NCI-H2196 treated with DMSO at 0.1 percent for 48 hours (cell line): ENCODE results near the gene METTL21A.

ENCODE experiments used
- DNase-seq: peaks from one replicate; lab custom pipeline; 2025; ENCODE audit not compliant: unreplicated experiment; lab: John Stamatoyannopoulos, UW

METTL21A gene

GRCh38 chr2:207624185-207625013, 795 bp downstream of the METTL21A start:
- DNase-seq, result no peak

GRCh38 chr2:207621501-207622039, 3.6 kb downstream of the METTL21A start:
- no peak for DNase-seq

GRCh38 chr2:207619764-207620203, 5.4 kb downstream of the METTL21A start:
- DNase-seq, result no peak

GRCh38 chr2:207617011-207617671, 8.1 kb downstream of the METTL21A start:
- no peak for DNase-seq

- no peak for DNase-seq
Measured at GRCh38 chr2:207616185-207616584, 9.0 kb downstream of the METTL21A start.

GRCh38 chr2:207614824-207615223, 10.4 kb downstream of the METTL21A start:
- no peak for DNase-seq

GRCh38 chr2:207612714-207613113, 12.5 kb downstream of the METTL21A start:
- DNase-seq, result no peak

- no peak for DNase-seq
Measured at GRCh38 chr2:207606829-207607228, 18.4 kb downstream of the METTL21A start.

GRCh38 chr2:207606399-207606798, 18.8 kb downstream of the METTL21A start:
- DNase-seq, result no peak

GRCh38 chr2:207603486-207603885, 21.7 kb downstream of the METTL21A start:
- no peak for DNase-seq

GRCh38 chr2:207601774-207602173, 23.4 kb downstream of the METTL21A start:
- DNase-seq, result no peak

GRCh38 chr2:207600231-207600630, 25.0 kb downstream of the METTL21A start:
- no peak for DNase-seq

- no peak for DNase-seq
Measured at GRCh38 chr2:207599636-207600035, 25.6 kb downstream of the METTL21A start.

GRCh38 chr2:207594731-207595130, 30.5 kb downstream of the METTL21A start:
- no peak for DNase-seq

- no peak for DNase-seq
Measured at GRCh38 chr2:207594264-207594663, 30.9 kb downstream of the METTL21A start.

GRCh38 chr2:207593277-207593676, 31.9 kb downstream of the METTL21A start:
- no peak for DNase-seq

- no peak for DNase-seq
Measured at GRCh38 chr2:207589143-207589542, 36.1 kb downstream of the METTL21A start.

- DNase-seq, result no peak
Measured at GRCh38 chr2:207587305-207587704, 37.9 kb downstream of the METTL21A start.

GRCh38 chr2:207584952-207585351, 40.2 kb downstream of the METTL21A start:
- no peak for DNase-seq

- no peak for DNase-seq
Measured at GRCh38 chr2:207571370-207571769, 53.8 kb downstream of the METTL21A start.

GRCh38 chr2:207567671-207568070, 57.5 kb downstream of the METTL21A start:
- DNase-seq, result no peak
